Measurements from ENCODE around the gene ADD1. TPM values are rescaled to one million over a fixed set of nuclear protein-coding genes. Genes with fewer than 3 reads are reported as not detected.

ADD1 gene
- total RNA-seq, 1 donor from 2014 or later = 274 TPM

Other genes starting within 250 kb of the ADD1 start
- gene TNIP2, start 87.5 kb upstream of the ADD1 start, total RNA-seq = 32.7 and 34.0 TPM in 2 replicates
- gene SH3BP2, start 50.8 kb upstream of the ADD1 start, total RNA-seq = 105 and 110 TPM in 2 replicates
- 29.3 and 29.6 TPM in 2 replicates for gene NOP14, start 119.6 kb downstream of the ADD1 start, total RNA-seq
- 10.5 and 11.7 TPM in 2 replicates for gene GRK4, start 119.7 kb downstream of the ADD1 start, total RNA-seq
- gene HTT-AS, start 230.7 kb downstream of the ADD1 start, total RNA-seq = not detected in 2 replicates
- 44.9 and 51.3 TPM in 2 replicates for gene HTT, start 230.8 kb downstream of the ADD1 start, total RNA-seq

Data from osteocyte (in vitro differentiated cells).